H1 (cell line): ENCODE measurements around the gene ADRA2B. TPM values are rescaled to one million over a fixed set of nuclear protein-coding genes. Genes with fewer than 3 reads are reported as not detected.

ENCODE experiments used
- CTCF ChIA-PET: fragments of 300-600 bp; sonication (Branson Sonifier 250); formaldehyde crosslinking; loops from one replicate; lab custom pipeline; 2021; ENCODE audit not compliant: partially characterized antibody; lab: Charles Lee
- POLR2A ChIA-PET: fragments of 300-600 bp; sonication (Branson Sonifier 250); formaldehyde crosslinking; loops from one replicate; lab custom pipeline; 2021; ENCODE audit warnings: inconsistent platforms; ENCODE audit not compliant: partially characterized antibody; lab: Charles Lee
- DNase-seq, 2 experiments: peaks; one replicate each; pipeline versions ENCODE4 v3.0.0 to v3.0.0-alpha.2; 2010 to 2022; ENCODE audit warnings: low spot score in 2 of 2, low read depth in 1 of 2, mixed read lengths in 1 of 2
- FAIRE-seq: peaks from 2 replicates; lab custom pipeline; 2011; peaks lifted over from hg19 to GRCh38; lab: Jason Lieb, UNC
- H2AFZ ChIP-seq: 2 replicates; pipeline ENCODE4 v1.8.1; 2012; ENCODE audit warnings: low read length, inconsistent platforms
- H2AK5ac ChIP-seq: 2 replicates; pipeline ENCODE4 v1.6.1; 2013; ENCODE audit warnings: low read depth, low read length
- H2BK120ac ChIP-seq: replicated peaks from 2 replicates; pipeline ENCODE3; 2013; ENCODE audit warnings: low read depth, low read length, inconsistent platforms
- H2BK12ac ChIP-seq: 2 replicates; pipeline ENCODE4 v1.6.1; 2013; ENCODE audit warnings: low read depth, low read length
- H2BK15ac ChIP-seq: 2 replicates; pipeline ENCODE4 v1.6.1; 2013; ENCODE audit warnings: low read length
- H2BK20ac ChIP-seq: 2 replicates; pipeline ENCODE4 v1.6.1; 2013; ENCODE audit warnings: low read length
- H2BK5ac ChIP-seq: 2 replicates; pipeline ENCODE4 v1.6.1; 2013; ENCODE audit warnings: low read depth, low read length
- H3K14ac ChIP-seq: 2 replicates; pipeline ENCODE4 v1.6.1; 2013; ENCODE audit warnings: inconsistent platforms; ENCODE audit not compliant: insufficient read length
- H3K18ac ChIP-seq: 2 replicates; pipeline ENCODE4 v1.6.1; 2013; ENCODE audit warnings: low read length; ENCODE audit errors: extremely low read depth
- H3K23ac ChIP-seq: 2 replicates; pipeline ENCODE4 v1.6.1; 2013; ENCODE audit warnings: inconsistent platforms; ENCODE audit not compliant: insufficient read length
- H3K23me2 ChIP-seq: 2 replicates; pipeline ENCODE4 v1.6.1; 2013; ENCODE audit warnings: low read depth, low read length
- H3K27ac ChIP-seq: 2 replicates; pipeline ENCODE4 v1.6.1; 2011; ENCODE audit warnings: low read depth, low read length, inconsistent platforms
- H3K27me3 ChIP-seq, 4 experiments: replicated peaks in 1 of 4; 1 replicate in 1 of 4; 2 replicates in 3 of 4; pipeline versions ENCODE4 v1.6.1 to v1.8.1; 2011 to 2013; ENCODE audit warnings: low read length in 3 of 4, mild to moderate bottlenecking in 3 of 4, inconsistent platforms in 2 of 4, mixed read lengths in 2 of 4, moderate library complexity in 1 of 4; ENCODE audit not compliant: control insufficient read depth in 3 of 4, insufficient read depth in 3 of 4; ENCODE audit errors: extremely low read depth in 1 of 4
- H3K36me3 ChIP-seq, 4 experiments: 2 replicates each; pipeline versions ENCODE4 v1.6.1 to v1.8.1; 2011 to 2013; ENCODE audit warnings: mild to moderate bottlenecking in 4 of 4, low read length in 3 of 4, moderate library complexity in 2 of 4, control low read depth in 1 of 4, inconsistent platforms in 1 of 4; ENCODE audit not compliant: insufficient read depth in 4 of 4, control insufficient read depth in 2 of 4
- H3K4ac ChIP-seq: replicated peaks from 2 replicates; pipeline ENCODE3; 2013; ENCODE audit warnings: low read length, low read depth, mixed read lengths, inconsistent platforms; ENCODE audit not compliant: insufficient read length
- H3K4me1 ChIP-seq, 4 experiments: replicated peaks in 1 of 4; 1 replicate in 1 of 4; 2 replicates in 3 of 4; pipeline versions ENCODE4 v1.6.1 to v1.8.1; 2011 to 2013; ENCODE audit warnings: low read length in 3 of 4, inconsistent platforms in 2 of 4, mixed read lengths in 1 of 4; ENCODE audit not compliant: insufficient read depth in 4 of 4, control insufficient read depth in 3 of 4
- H3K4me2 ChIP-seq, 2 experiments: 2 replicates each; pipeline versions ENCODE4 v1.6.1 to v1.8.1; 2011 to 2013; ENCODE audit warnings: low read depth in 2 of 2, low read length in 2 of 2, control low read depth in 1 of 2, inconsistent platforms in 1 of 2, mild to moderate bottlenecking in 1 of 2; ENCODE audit not compliant: insufficient read depth in 1 of 2
- H3K4me3 ChIP-seq, 4 experiments: fragments of 200-600, 300-600 bp in 1 of 4; sonication (generic), shearing (Covaris generic), sonication (Bioruptor Twin) in 1 of 4; 2 replicates each; pipeline versions ENCODE4 v1.5.1 to v1.8.1; 2011 to 2016; ENCODE audit warnings: low read length in 4 of 4, low read depth in 3 of 4, control low read depth in 2 of 4, inconsistent platforms in 2 of 4, mild to moderate bottlenecking in 2 of 4, mixed read lengths in 1 of 4, moderate library complexity in 1 of 4; ENCODE audit not compliant: insufficient read depth in 2 of 4; ENCODE audit errors: extremely low read depth in 1 of 4
- H3K56ac ChIP-seq: replicated peaks from 2 replicates; pipeline ENCODE3; 2013; ENCODE audit warnings: low read depth, mild to moderate bottlenecking, mixed read lengths, low read length, inconsistent platforms; ENCODE audit not compliant: insufficient read length
- H3K79me1 ChIP-seq: 2 replicates; pipeline ENCODE4 v1.6.1; 2013; ENCODE audit warnings: low read depth, low read length, control low read depth
- H3K79me2 ChIP-seq, 2 experiments: 2 replicates each; pipeline versions ENCODE4 v1.6.1 to v1.8.1; 2012 to 2013; ENCODE audit warnings: low read length in 2 of 2, mild to moderate bottlenecking in 2 of 2, inconsistent platforms in 1 of 2; ENCODE audit not compliant: insufficient read depth in 2 of 2, control insufficient read depth in 1 of 2
- H3K9ac ChIP-seq, 4 experiments: replicated peaks in 1 of 4; 1 replicate in 1 of 4; 2 replicates in 3 of 4; pipeline versions ENCODE4 v1.6.1 to v1.8.1; 2011 to 2013; ENCODE audit warnings: low read depth in 3 of 4, low read length in 3 of 4, control low read depth in 2 of 4, mild to moderate bottlenecking in 2 of 4, moderate library complexity in 2 of 4, inconsistent platforms in 1 of 4; ENCODE audit errors: extremely low read depth in 1 of 4
- H3K9me3 ChIP-seq, 2 experiments: 2 replicates each; pipeline versions ENCODE4 v1.6.1 to v1.8.1; 2012 to 2013; ENCODE audit warnings: mild to moderate bottlenecking in 2 of 2, moderate library complexity in 2 of 2, control low read depth in 1 of 2, inconsistent platforms in 1 of 2, low read depth in 1 of 2, low read length in 1 of 2, mixed read lengths in 1 of 2; ENCODE audit not compliant: insufficient read depth in 2 of 2
- H4K20me1 ChIP-seq, 2 experiments: replicated peaks in 1 of 2; 2 replicates each; pipeline versions ENCODE3 to v1.8.1; 2011 to 2013; ENCODE audit warnings: inconsistent platforms in 2 of 2, low read length in 2 of 2, mild to moderate bottlenecking in 1 of 2; ENCODE audit not compliant: insufficient read depth in 2 of 2, control insufficient read depth in 1 of 2
- H4K5ac ChIP-seq: 2 replicates; pipeline ENCODE4 v1.6.1; 2013; ENCODE audit warnings: low read length, low read depth, mixed read lengths, inconsistent platforms; ENCODE audit not compliant: insufficient read length
- H4K8ac ChIP-seq: 2 replicates; pipeline ENCODE4 v1.8.0; 2013; ENCODE audit warnings: mild to moderate bottlenecking, moderate library complexity, low read length, inconsistent platforms; ENCODE audit not compliant: insufficient read depth; ENCODE audit errors: extremely low read depth
- H4K91ac ChIP-seq: replicated peaks from 2 replicates; pipeline ENCODE3; 2013; ENCODE audit warnings: low read length, mixed read lengths, inconsistent platforms; ENCODE audit not compliant: insufficient read length
- CREB1 ChIP-seq: IDR thresholded peaks from 2 replicates; pipeline ENCODE4 v1.6.1; 2012; ENCODE audit warnings: inconsistent platforms
- EGR1 ChIP-seq: IDR thresholded peaks from 2 replicates; pipeline ENCODE4 v1.6.1; 2011; ENCODE audit warnings: low read depth, low read length, borderline replicate concordance
- EZH2 ChIP-seq: fragments of 200-600 bp; sonication (generic); IDR thresholded peaks from 2 replicates; pipeline ENCODE4 v1.7.1; 2012; ENCODE audit warnings: low read depth, mild to moderate bottlenecking, moderate library complexity, low read length, inconsistent platforms; ENCODE audit not compliant: severe bottlenecking
- GABPA ChIP-seq: IDR thresholded peaks from 2 replicates; pipeline ENCODE4 v1.6.1; 2011; ENCODE audit warnings: mild to moderate bottlenecking, low read length, moderate library complexity, borderline replicate concordance; ENCODE audit not compliant: insufficient read depth
- NANOG ChIP-seq: IDR thresholded peaks from 2 replicates; pipeline ENCODE4 v1.6.1; 2011; ENCODE audit warnings: low read length, low read depth, mild to moderate bottlenecking, inconsistent platforms; ENCODE audit not compliant: insufficient read depth, poor library complexity, severe bottlenecking
- POLR2A ChIP-seq, 2 experiments: IDR thresholded peaks; 1 replicate in 1 of 2; 2 replicates in 1 of 2; pipeline ENCODE4 v1.6.1; 2011; ENCODE audit warnings: low read depth in 2 of 2, low read length in 2 of 2, mild to moderate bottlenecking in 2 of 2; ENCODE audit errors: control extremely low read depth in 1 of 2
- RXRA ChIP-seq: IDR thresholded peaks from 2 replicates; pipeline ENCODE4 v1.6.1; 2011; ENCODE audit warnings: low read depth, mild to moderate bottlenecking, low read length, moderate library complexity; ENCODE audit not compliant: insufficient read depth
- TBP ChIP-seq: IDR thresholded peaks from 2 replicates; pipeline ENCODE4 v1.6.1; 2011; ENCODE audit warnings: low read depth, low read length, improper control_type of control experiment
- WGBS, 2 experiments: shearing (Covaris generic) in 1 of 2; methylation state at CpG; one replicate each; pipeline versions ENCODE4 v1.1.6 to v1.1.7; 2013 to 2015; ENCODE audit warnings: low lambda C conversion rate in 2 of 2, mixed read lengths in 2 of 2, inconsistent platforms in 1 of 2, low coverage in 1 of 2, missing lambda C conversion rate in 1 of 2; ENCODE audit not compliant: insufficient replicate concordance in 2 of 2, insufficient coverage in 1 of 2, insufficient read length in 1 of 2; ENCODE audit errors: extremely low coverage in 1 of 2, missing lambda C conversion rate in 1 of 2; 5-methylcytosine and 5-hydroxymethylcytosine counted together
- polyA plus RNA-seq, 7 experiments: library from polyadenylated mRNA; depleted of rRNA in 3 of 7; stranded (reverse) in 5 of 7; unstranded in 2 of 7; fragments of >200 nt in 5 of 7; fragments of 200-250 nt in 2 of 7; gene quantifications; 1 replicate in 5 of 7; 2 replicates in 1 of 7; 4 replicates in 1 of 7; pipeline versions ENCODE4 v1.2.1 to v1.2.3, GENCODE V29; 2011 to 2013; ENCODE audit warnings: missing spikeins in 2 of 7, mixed read lengths in 2 of 7
- total RNA-seq: library from RNA; stranded (reverse); fragmentation: NEBNext Ultra II Directional; extraction: Animal tissue kit (Norgen Biotek cat#: 25700); gene quantifications from 2 replicates; pipeline ENCODE4 v1.2.1, GENCODE V29; 2021

The ADRA2B gene
- total and polyA plus RNA-seq, 2 of the 8 experiments (the other 6 are each of a cell fraction or from before 2014, with no cell fraction given), result 5.8 to 6.5 TPM

DNA sequence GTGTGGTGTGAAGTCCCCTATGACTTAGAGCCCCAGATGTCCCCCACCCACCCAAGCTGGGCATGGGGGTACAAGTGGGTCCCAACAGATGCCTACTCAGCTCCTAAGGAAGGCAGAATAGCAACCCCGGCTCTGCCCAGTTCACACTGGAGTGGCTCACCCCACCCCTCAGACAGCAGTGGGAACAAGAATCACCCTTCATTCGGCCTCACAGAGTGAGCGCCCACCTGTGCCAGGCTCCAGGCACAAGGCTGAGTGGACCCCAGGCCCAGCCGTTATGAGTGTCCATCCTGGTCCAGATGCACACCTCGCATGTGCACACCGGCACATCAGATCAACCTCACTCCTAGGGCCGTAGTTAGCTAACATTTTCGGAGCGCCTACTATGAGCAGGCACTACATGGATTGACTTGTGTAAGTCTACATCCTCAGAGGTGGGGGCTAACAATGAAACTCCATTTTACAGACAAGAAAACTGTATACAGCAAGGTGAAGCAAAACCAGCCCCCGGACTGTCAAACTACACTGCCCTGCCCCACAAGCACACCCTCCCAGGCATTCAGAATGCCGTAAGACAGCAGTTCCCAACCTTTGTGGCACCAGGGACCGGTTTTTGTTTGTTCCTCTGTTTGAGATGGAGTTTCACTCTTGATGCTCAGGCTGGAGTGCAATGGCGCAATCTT is 24.7 kb upstream of the ADRA2B start:
- ChIA-PET POLR2A (no interaction called here), CTCF (interaction anchor here (0.8 to 13.4 kb wide), 13 partner anchors 10 to 149 kb away, joined by 3 to 155 read pairs (median 6); partner anchors contain the start of genes ADRA2B, ANKRD36C and CIAO1)
- no peak overlapping the region for H4K8ac ChIP-seq
- no peak overlapping the region for H2BK12ac ChIP-seq
- DNase-seq (no peak), FAIRE-seq (no peak)
- H4K20me1 ChIP-seq, result no peaks in the 10 kb centered on the region
- H3K9ac ChIP-seq, result no peak overlapping the region; a peak in 1 of 7 replicates
- H2BK120ac ChIP-seq, result no peak overlapping the region
- no peak overlapping the region for H3K23ac ChIP-seq
- no peak overlapping the region for H4K91ac ChIP-seq
- no peaks in the 10 kb centered on the region for H3K79me1 ChIP-seq
- no peak overlapping the region for H4K5ac ChIP-seq
- H3K56ac ChIP-seq, result no peak overlapping the region
- H3K79me2 ChIP-seq, result no peaks in the 10 kb centered on the region
- H3K14ac ChIP-seq, result no peak overlapping the region
- WGBS, 2 experiments, result 91% methylated on average over 13 of the region's 13 CpGs; no CpG with 5 or more reads in 1 of the 2 experiments
- no peak overlapping the region for H3K27ac ChIP-seq
- H2BK20ac ChIP-seq, result no peak overlapping the region
- H3K9me3 ChIP-seq, result no peaks in the 10 kb centered on the region
- no peak overlapping the region for H2AK5ac ChIP-seq
- no peak overlapping the region for H3K18ac ChIP-seq
- H2AFZ ChIP-seq, result no peak overlapping the region
- H3K23me2 ChIP-seq, result peaks cover 5% of the 10 kb centered on the region
- H3K4me2 ChIP-seq, result no peak overlapping the region
- no peak overlapping the region for H2BK15ac ChIP-seq
- H3K4me1 ChIP-seq, result peaks cover 0 to 35% (median 17%) of the 10 kb centered on the region in 4 experiments; a peak in 6 of 7 replicates
- peaks cover 4 to 19% (median 15%) of the 10 kb centered on the region in 4 experiments; a peak in 6 of 7 replicates for H3K27me3 ChIP-seq
- no peak overlapping the region for H2BK5ac ChIP-seq
- no peak overlapping the region for H3K4ac ChIP-seq
- H3K36me3 ChIP-seq, result no peaks in the 10 kb centered on the region
- H3K4me3 ChIP-seq, result no peak overlapping the region
- TF ChIP-seq NANOG, result no peak
- no peak for TF ChIP-seq CREB1
- TF ChIP-seq EZH2, result no peak
- TF ChIP-seq TBP, result no peak
- no peak for TF ChIP-seq POLR2A (IDR thresholded peaks at IDR 0.05; ENCODE audit: control extremely low read depth in 1 of 2, low read depth in 2 of 2, low read length in 2 of 2)
- TF ChIP-seq RXRA, result no peak
- TF ChIP-seq EGR1, result no peak
- TF ChIP-seq GABPA, result no peak
